PC-3 (cell line): Measurements from ENCODE around the gene UCK1. TPM values are rescaled to one million over a fixed set of nuclear protein-coding genes. Genes with fewer than 3 reads are reported as not detected.

Source experiments
- ATAC-seq: fragments of 200-7000 bp; cut with Tn5 transposase; 2 replicates; pipeline ENCODE4 v1.9.1; 2020; ENCODE audit warnings: mild to moderate bottlenecking, moderate library complexity
- BruUV-seq: library from RNA; stranded (reverse); fragments of 400-500 nt; replicated peaks from 2 replicates; lab custom pipeline; 2021; lab: Mats Ljungman, UMichigan
- CTCF ChIA-PET: fragments of 300-600 bp; sonication (Branson Sonifier 250); formaldehyde crosslinking; loops from one replicate; lab custom pipeline; 2022; ENCODE audit warnings: antibody characterized with exemption; lab: Charles Lee
- POLR2A ChIA-PET: fragments of 300-600 bp; sonication (Branson Sonifier 250); formaldehyde crosslinking; loops from one replicate; lab custom pipeline; 2022; ENCODE audit warnings: antibody characterized with exemption; ENCODE audit not compliant: unreplicated experiment; lab: Charles Lee
- DNase-seq: peaks from one replicate; pipeline ENCODE4 v3.0.0-alpha.2; 2015
- H2AFZ ChIP-seq: fragments of 300-600 bp; sonication (generic); 2 replicates; pipeline ENCODE4 v1.6.0; 2016; ENCODE audit warnings: antibody characterized with exemption, low read length
- H3F3A ChIP-seq: fragments of 300-600 bp; sonication (generic); one replicate; pipeline ENCODE4 v1.6.0; 2017; ENCODE audit warnings: antibody characterized with exemption, low read length, control low read depth, mild to moderate bottlenecking; ENCODE audit not compliant: unreplicated experiment
- H3K27ac ChIP-seq: fragments of 300-600 bp; sonication (generic); 2 replicates; pipeline ENCODE4 v1.5.1; 2016; ENCODE audit warnings: mild to moderate bottlenecking, low read length
- H3K27me3 ChIP-seq: fragments of 300-600 bp; sonication (generic); 2 replicates; pipeline ENCODE4 v1.6.1; 2016; ENCODE audit warnings: low read length, mixed read lengths
- H3K36me3 ChIP-seq: fragments of 300-600 bp; sonication (generic); 2 replicates; pipeline ENCODE4 v1.6.1; 2016; ENCODE audit warnings: low read depth, mixed run types, low read length, mixed read lengths
- H3K4me1 ChIP-seq: fragments of 300-600 bp; sonication (generic); 2 replicates; pipeline ENCODE4 v1.5.1; 2016; ENCODE audit warnings: low read length; ENCODE audit not compliant: insufficient read depth
- H3K4me2 ChIP-seq: fragments of 300-600 bp; sonication (generic); 2 replicates; pipeline ENCODE4 v1.6.0; 2016; ENCODE audit warnings: low read length
- H3K4me3 ChIP-seq: fragments of 300-600 bp; sonication (generic); 2 replicates; pipeline ENCODE4 v1.5.1; 2016; ENCODE audit warnings: mild to moderate bottlenecking, low read length, mixed read lengths
- H3K79me2 ChIP-seq: fragments of 300-600 bp; sonication (generic); 2 replicates; pipeline ENCODE4 v1.6.1; 2017; ENCODE audit warnings: low read length, mixed read lengths
- H3K9ac ChIP-seq: fragments of 300-600 bp; sonication (generic); 2 replicates; pipeline ENCODE4 v1.6.0; 2016; ENCODE audit warnings: mild to moderate bottlenecking, low read length
- H3K9me2 ChIP-seq: fragments of 300-600 bp; sonication (generic); replicated peaks from 2 replicates; pipeline ENCODE4 v1.6.1; 2016; ENCODE audit warnings: mixed run types, low read length, mixed read lengths
- H3K9me3 ChIP-seq: fragments of 300-600 bp; sonication (generic); 2 replicates; pipeline ENCODE4 v1.6.1; 2016; ENCODE audit warnings: low read length, mixed read lengths
- H4K20me1 ChIP-seq: fragments of 300-600 bp; sonication (generic); 2 replicates; pipeline ENCODE4 v1.6.1; 2016; ENCODE audit warnings: low read length, mixed read lengths
- EZH2 ChIP-seq: fragments of 300-600 bp; sonication (generic); IDR thresholded peaks from one replicate; pipeline ENCODE4 v1.6.1; 2017; ENCODE audit warnings: antibody characterized with exemption, mild to moderate bottlenecking, low read length; ENCODE audit not compliant: unreplicated experiment
- EZH2phosphoT487 ChIP-seq: fragments of 300-600 bp; sonication (generic); IDR thresholded peaks from 2 replicates; pipeline ENCODE4 v1.6.1; 2018; ENCODE audit warnings: mild to moderate bottlenecking, antibody characterized with exemption, low read length, borderline replicate concordance
- intact Hi-C: fragments of 100-400 bp; cut with micrococcal nuclease; formaldehyde crosslinking; loops from 2 replicates; pipeline ENCODE4 v1.9.0; 2023
- total RNA-seq: library from RNA; depleted of rRNA; stranded (reverse); fragments of >200 nt; gene quantifications from 2 replicates; pipeline ENCODE4 v1.2.3, GENCODE V29; 2014
- TF ChIP-seq, protein P1 (sequence below): fragments of 300-600 bp; sonication (generic); conservative IDR thresholded peaks from 2 replicates; pipeline ENCODE4 v1.5.1; 2017; ENCODE audit warnings: antibody characterized with exemption, low read depth, mild to moderate bottlenecking, low read length

UCK1 gene
- total RNA-seq, 1 experiment from 2014 or later: 28.2 TPM

DNA sequence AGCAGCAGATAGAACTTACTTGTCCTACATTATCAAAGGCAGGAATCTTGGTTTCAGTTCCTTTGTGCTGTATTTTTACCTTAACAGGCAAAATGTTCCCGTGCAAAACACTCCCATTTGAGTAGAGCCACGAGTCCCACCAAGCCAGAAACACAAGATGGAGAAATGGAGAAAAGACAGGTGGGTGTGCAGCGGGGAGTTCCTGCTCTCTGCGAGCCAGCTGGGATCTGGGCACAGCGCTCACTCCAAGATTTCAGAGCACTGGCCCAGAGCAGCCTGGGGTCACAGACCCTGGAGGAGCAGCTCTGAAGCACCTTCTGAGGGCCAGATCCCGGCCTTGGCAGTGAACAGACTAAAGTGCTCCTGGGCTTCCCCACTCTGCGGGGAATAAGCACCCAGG, 2.9 kb downstream of the UCK1 start:
- Histone ChIP-seq H3K27ac (no peak overlapping the region), H3K4me2 (no peak overlapping the region), H3K9me2 (no peaks in the 10 kb centered on the region), H3K4me1 (peaks cover 7% of the 10 kb centered on the region; the same call in 1 of the 2 replicates), H3K36me3 (no peaks in the 10 kb centered on the region; the same call in 1 of the 2 replicates), H3K9ac (no peak overlapping the region), H3K79me2 (peaks cover 8% of the 10 kb centered on the region), H3F3A (no peaks in the 10 kb centered on the region), H2AFZ (no peak overlapping the region), H3K9me3 (no peaks in the 10 kb centered on the region), H4K20me1 (no peaks in the 10 kb centered on the region), H3K4me3 (no peak overlapping the region), H3K27me3 (no peaks in the 10 kb centered on the region)
- no TSS peak for BruUV-seq
- intact Hi-C loops: no loop called here
- TF ChIP-seq EZH2phosphoT487: no peak
- TF ChIP-seq, protein P1, sequence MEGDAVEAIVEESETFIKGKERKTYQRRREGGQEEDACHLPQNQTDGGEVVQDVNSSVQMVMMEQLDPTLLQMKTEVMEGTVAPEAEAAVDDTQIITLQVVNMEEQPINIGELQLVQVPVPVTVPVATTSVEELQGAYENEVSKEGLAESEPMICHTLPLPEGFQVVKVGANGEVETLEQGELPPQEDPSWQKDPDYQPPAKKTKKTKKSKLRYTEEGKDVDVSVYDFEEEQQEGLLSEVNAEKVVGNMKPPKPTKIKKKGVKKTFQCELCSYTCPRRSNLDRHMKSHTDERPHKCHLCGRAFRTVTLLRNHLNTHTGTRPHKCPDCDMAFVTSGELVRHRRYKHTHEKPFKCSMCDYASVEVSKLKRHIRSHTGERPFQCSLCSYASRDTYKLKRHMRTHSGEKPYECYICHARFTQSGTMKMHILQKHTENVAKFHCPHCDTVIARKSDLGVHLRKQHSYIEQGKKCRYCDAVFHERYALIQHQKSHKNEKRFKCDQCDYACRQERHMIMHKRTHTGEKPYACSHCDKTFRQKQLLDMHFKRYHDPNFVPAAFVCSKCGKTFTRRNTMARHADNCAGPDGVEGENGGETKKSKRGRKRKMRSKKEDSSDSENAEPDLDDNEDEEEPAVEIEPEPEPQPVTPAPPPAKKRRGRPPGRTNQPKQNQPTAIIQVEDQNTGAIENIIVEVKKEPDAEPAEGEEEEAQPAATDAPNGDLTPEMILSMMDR: no peak
- no peak for TF ChIP-seq EZH2
- POLR2A ChIA-PET: no interaction called here
- CTCF ChIA-PET: no interaction called here
- ATAC-seq: no peak
- no peak for DNase-seq

DNA sequence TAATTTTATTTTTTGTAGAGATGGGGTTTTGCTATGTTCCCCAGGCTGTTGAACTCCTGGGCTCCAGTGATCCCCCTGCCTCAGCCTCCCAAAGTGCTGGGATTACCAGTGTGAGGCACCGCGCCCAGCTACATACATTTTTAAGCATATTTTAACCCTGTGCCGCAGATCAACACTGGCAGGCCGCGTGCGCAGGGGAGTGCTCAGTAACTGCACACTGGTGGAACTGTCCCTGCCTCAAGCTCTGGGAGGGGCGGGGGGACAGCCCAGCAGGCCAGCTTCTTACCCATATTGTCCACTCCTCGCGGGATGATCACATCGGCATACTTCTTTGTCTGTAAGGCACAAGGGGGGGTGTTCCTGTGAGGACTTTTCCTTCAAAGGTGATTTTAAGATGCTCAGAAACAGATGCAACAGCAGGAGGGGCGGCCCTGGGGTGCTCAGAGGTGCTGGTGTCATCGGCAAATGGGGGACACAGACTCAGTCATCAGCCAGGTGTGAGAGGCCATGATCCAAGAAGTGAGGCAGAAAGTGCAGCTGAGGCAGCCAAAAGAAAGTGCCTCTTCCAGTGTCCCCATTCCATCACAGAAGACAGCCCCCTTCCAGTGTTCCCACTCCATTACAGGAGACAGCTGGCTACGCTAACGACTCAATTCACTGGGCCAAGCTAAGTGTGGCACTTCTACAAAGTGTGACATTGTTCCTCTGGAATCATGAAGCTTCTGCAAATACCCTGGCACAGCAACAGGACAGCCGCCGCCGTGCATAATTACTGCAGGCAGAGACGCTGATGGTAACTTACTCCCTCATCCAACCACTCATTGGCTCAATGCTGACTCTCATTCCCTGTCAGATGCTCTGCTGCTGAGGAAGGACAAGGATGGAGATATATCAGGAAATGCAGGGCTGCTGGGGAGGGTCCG, 5.2 kb downstream of the UCK1 start:
- Histone ChIP-seq H3K4me1 (peaks cover 7% of the 10 kb centered on the region; the same call in 1 of the 2 replicates), H3K4me2 (no peak overlapping the region), H2AFZ (no peak overlapping the region), H3K4me3 (no peak overlapping the region), H3K27ac (no peak overlapping the region), H3K79me2 (peaks cover 8% of the 10 kb centered on the region), H3K9me3 (no peaks in the 10 kb centered on the region), H3K9ac (no peak overlapping the region), H4K20me1 (no peaks in the 10 kb centered on the region), H3K9me2 (no peaks in the 10 kb centered on the region), H3F3A (no peaks in the 10 kb centered on the region), H3K27me3 (no peaks in the 10 kb centered on the region), H3K36me3 (no peaks in the 10 kb centered on the region; the same call in 1 of the 2 replicates)
- ATAC-seq (no peak), DNase-seq (no peak)
- BruUV-seq: no TSS peak
- ChIA-PET POLR2A (no interaction called here), CTCF (no interaction called here)
- intact Hi-C loops: no loop called here
- TF ChIP-seq, protein P1: no peak

DNA sequence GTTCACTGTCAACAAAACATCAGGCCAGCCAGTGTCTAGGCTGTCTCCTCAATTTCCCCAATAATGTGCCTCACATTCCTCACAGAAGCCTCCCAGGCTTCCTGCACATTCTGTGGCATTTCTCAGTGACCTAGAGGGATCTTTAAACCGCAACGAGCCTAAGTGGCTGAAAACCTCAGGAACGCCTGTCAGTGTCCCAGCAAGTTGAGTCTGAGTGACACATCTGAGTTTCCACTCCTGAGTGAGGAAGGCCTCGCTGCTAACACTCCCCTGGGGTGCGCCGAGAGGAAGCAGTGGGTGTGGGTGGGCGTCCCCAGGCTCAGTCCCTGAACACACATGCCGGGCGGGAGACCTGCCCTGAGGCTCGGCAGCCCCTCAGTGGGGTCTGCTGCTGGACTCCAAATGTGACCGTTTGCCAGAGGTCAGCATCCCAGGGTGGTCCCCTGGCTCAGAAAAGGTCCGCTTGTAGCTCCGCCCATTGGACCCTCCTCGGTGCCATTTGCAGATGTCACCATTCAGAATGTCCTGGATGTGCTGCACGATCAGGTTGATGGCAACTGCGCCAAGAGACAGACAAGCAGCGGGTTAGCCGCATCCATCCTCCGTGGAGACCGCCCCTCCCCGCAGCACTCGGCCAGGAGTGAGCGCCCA, 6.3 kb downstream of the UCK1 start:
- ATAC-seq (no peak), DNase-seq (no peak)
- ChIA-PET CTCF (no interaction called here), POLR2A (no interaction called here)
- H3K4me3 ChIP-seq: no peak overlapping the region
- H3K4me2 ChIP-seq: no peak overlapping the region
- H3F3A ChIP-seq: no peaks in the 10 kb centered on the region
- no peak overlapping the region for H3K27ac ChIP-seq
- H4K20me1 ChIP-seq: no peaks in the 10 kb centered on the region
- no TSS peak for BruUV-seq
- no peaks in the 10 kb centered on the region; the same call in 1 of the 2 replicates for H3K79me2 ChIP-seq
- no peaks in the 10 kb centered on the region for H3K27me3 ChIP-seq
- H3K4me1 ChIP-seq: no peaks in the 10 kb centered on the region
- TF ChIP-seq EZH2: no peak
- TF ChIP-seq, protein P1: no peak
- no peak for TF ChIP-seq EZH2phosphoT487
- no peaks in the 10 kb centered on the region for H3K9me2 ChIP-seq
- H3K9me3 ChIP-seq: no peaks in the 10 kb centered on the region
- intact Hi-C loops: no loop called here
- H3K36me3 ChIP-seq: no peaks in the 10 kb centered on the region; the same call in 1 of the 2 replicates
- H3K9ac ChIP-seq: no peak overlapping the region
- H2AFZ ChIP-seq: no peak overlapping the region
